ENCODE results near the gene CENPA. TPM values are rescaled to one million over a fixed set of nuclear protein-coding genes. Genes with fewer than 3 reads are reported as not detected.
A peak's percentile ranks its signal among the peaks of the same experiment; 100 is the strongest.

Gene CENPA
- polyA plus RNA-seq, 2 of the 4 experiments (the other 2 are of a cell fraction), result 45.7 to 46.0 TPM

- no peak for ATAC-seq
- POLR2A ChIA-PET, result no interaction called here
- 8% methylated on average over 3 of the region's 3 CpGs for WGBS (ENCODE audit: missing lambda C conversion rate)
Observed at GRCh38 chr2:26764906-26765305, 20.9 kb upstream of the CENPA start.

GRCh38 chr2:26765475-26766200 lies 20.2 kb upstream of the CENPA start:
- 81% methylated on average over 8 of the region's 10 CpGs for WGBS (ENCODE audit: missing lambda C conversion rate)
- ChIA-PET CTCF (interaction anchor here (1.0 to 6.5 kb wide), 5 partner anchors 9 to 187 kb away, joined by 3 to 38 read pairs (median 5); no protein-coding TSS in a partner anchor), POLR2A (interaction anchor here (0.9 kb wide), 1 partner anchor 12 kb away, joined by 3 read pairs; no protein-coding TSS in a partner anchor)
- Histone ChIP-seq H3K9me3 (no peaks in the 10 kb centered on the region), H3K4me2 (peak overlapping the region; percentile 93), H3K4me3 (peak overlapping the region; percentile 96), H3K27ac (peak overlapping the region; percentile 95 to 96), H3K4me1 (peaks cover 65% of the 10 kb centered on the region)
- no peak for FAIRE-seq
- TF ChIP-seq FOSB (CRISPR knock-in tag; IDR thresholded peaks at IDR 0.05), result no peak
- no peak for TF ChIP-seq RCOR1 (IDR thresholded peaks at IDR 0.05; ENCODE audit: low read depth, low read length)
- no peak for TF ChIP-seq RNF2 (IDR thresholded peaks at IDR 0.05; ENCODE audit: borderline replicate concordance, low read depth)
- TF ChIP-seq TFCP2L1 (CRISPR knock-in tag; IDR thresholded peaks at IDR 0.05), result no peak
- TF ChIP-seq ZC3H11A (IDR thresholded peaks at IDR 0.05), result no peak
- TF ChIP-seq HOXB13 (CRISPR knock-in tag; IDR thresholded peaks at IDR 0.05; ENCODE audit: low read depth), result no peak
- no peak for TF ChIP-seq SMC3 (IDR thresholded peaks at IDR 0.05)
- TF ChIP-seq MYC (IDR thresholded peaks at IDR 0.05; ENCODE audit: borderline replicate concordance, low read length), result no peak
- TF ChIP-seq ESRRA (IDR thresholded peaks at IDR 0.05; ENCODE audit: borderline replicate concordance, low read length), result no peak
- no peak for TF ChIP-seq JUNB (IDR thresholded peaks at IDR 0.05)
- no peak for TF ChIP-seq HEYL (CRISPR knock-in tag; IDR thresholded peaks at IDR 0.05)
- TF ChIP-seq NR3C1 (IDR thresholded peaks at IDR 0.05), result no peak
- TF ChIP-seq E2F6 (IDR thresholded peaks at IDR 0.05; ENCODE audit: borderline replicate concordance, low read depth), result no peak
- TF ChIP-seq TP53 (CRISPR knock-in tag; IDR thresholded peaks at IDR 0.05), result no peak
- no peak for TF ChIP-seq KDM1A (IDR thresholded peaks at IDR 0.05; ENCODE audit: low read depth)
- no peak for TF ChIP-seq NFE2L2 (conservative IDR thresholded peaks at IDR 0.05; ENCODE audit: low read length)
- no peak for TF ChIP-seq GATA3 (IDR thresholded peaks at IDR 0.05; ENCODE audit: borderline replicate concordance)
- TF ChIP-seq MAFK (IDR thresholded peaks at IDR 0.05; ENCODE audit: partially characterized antibody), result no peak
- no peak for ATAC-seq
- no peak for DNase-seq (ENCODE audit: low read depth in 1 of 2, low spot score in 1 of 2)

More at GRCh38 chr2:26764906-26765305, 20.9 kb upstream of the CENPA start:
- Histone ChIP-seq H3K27ac (peak overlapping the region; percentile 95 to 96), H3K4me1 (peaks cover 58% of the 10 kb centered on the region), H3K4me2 (peak overlapping the region; percentile 93), H3K4me3 (peak overlapping the region; percentile 96), H3K9me3 (no peaks in the 10 kb centered on the region)
- FAIRE-seq (no peak), DNase-seq (ENCODE audit: low read depth in 1 of 2, low spot score in 1 of 2) (no peak)
- no peak for TF ChIP-seq ESRRA (IDR thresholded peaks at IDR 0.05; ENCODE audit: borderline replicate concordance, low read length)
- TF ChIP-seq RNF2 (IDR thresholded peaks at IDR 0.05; ENCODE audit: borderline replicate concordance, low read depth), result no peak
- TF ChIP-seq JUNB (IDR thresholded peaks at IDR 0.05), result no peak
- TF ChIP-seq HDAC2 (IDR thresholded peaks at IDR 0.05), result no peak
- no peak for TF ChIP-seq KDM5A (IDR thresholded peaks at IDR 0.05)
- no peak for TF ChIP-seq CTCF (IDR thresholded peaks at IDR 0.05)
- TF ChIP-seq POLR2A (IDR thresholded peaks at IDR 0.05; ENCODE audit: low read length), result no peak
- TF ChIP-seq RCOR1 (IDR thresholded peaks at IDR 0.05; ENCODE audit: low read depth, low read length), result no peak
- no peak for TF ChIP-seq EP300 (IDR thresholded peaks at IDR 0.05)
- CTCF ChIA-PET, result interaction anchor here (1.5 to 6.5 kb wide), 3 partner anchors 10 to 81 kb away, joined by 4 to 38 read pairs (median 5); no protein-coding TSS in a partner anchor

Measured in A549 (cell line).